B cell (primary cell): ENCODE measurements around the gene KSR1. TPM values are rescaled to one million over a fixed set of nuclear protein-coding genes. Genes with fewer than 3 reads are reported as not detected.

Source experiments
- ATAC-seq: fragments of 200-7000 bp; cut with Tn5 transposase; one replicate; pipeline ENCODE4 v1.10.0; 2021; ENCODE audit warnings: low read depth, mild to moderate bottlenecking, moderate number of reproducible peaks, moderate library complexity
- CTCF ChIA-PET: fragments of 350-600 bp; sonication (Branson Sonifier 250); formaldehyde crosslinking; loops from one replicate; lab custom pipeline; 2021; ENCODE audit warnings: antibody characterized with exemption, inconsistent platforms; lab: Charles Lee
- POLR2A ChIA-PET: fragments of 350-600 bp; sonication (Branson Sonifier 250); formaldehyde crosslinking; loops from one replicate; lab custom pipeline; 2021; ENCODE audit warnings: antibody characterized with exemption; lab: Charles Lee
- DNase-seq: peaks from one replicate; pipeline ENCODE4 v3.0.0; 2013
- H2AFZ ChIP-seq: 2 replicates; pipeline ENCODE4 v1.6.1; 2012; ENCODE audit warnings: mild to moderate bottlenecking, low read depth, low read length; ENCODE audit not compliant: insufficient read depth, poor library complexity, severe bottlenecking
- H3K27ac ChIP-seq, 2 donors: 1 replicate in 1 of 2; 2 replicates in 1 of 2; pipeline ENCODE4 v1.5.1; 2012 to 2013; ENCODE audit warnings: low read length in 2 of 2, mild to moderate bottlenecking in 2 of 2, moderate library complexity in 1 of 2
- H3K27me3 ChIP-seq, 4 experiments: fragments of 200-600 bp in 1 of 4; sonication (generic) in 1 of 4; replicated peaks in 1 of 4; 1 replicate in 2 of 4; 2 replicates in 2 of 4; pipeline versions ENCODE4 v1.6.1 to v1.7.0; 2013 to 2016; ENCODE audit warnings: low read length in 3 of 4, mild to moderate bottlenecking in 2 of 4, mixed read lengths in 1 of 4, moderate library complexity in 1 of 4; ENCODE audit not compliant: insufficient read depth in 4 of 4, control insufficient read depth in 3 of 4; ENCODE audit errors: control extremely low read depth in 1 of 4
- H3K36me3 ChIP-seq, 2 experiments: replicated peaks in 1 of 2; 1 replicate in 1 of 2; 2 replicates in 1 of 2; pipeline versions ENCODE4 v1.6.1 to v1.7.1; 2013; ENCODE audit warnings: low read length in 1 of 2; ENCODE audit not compliant: insufficient read depth in 2 of 2, control insufficient read depth in 1 of 2; ENCODE audit errors: control extremely low read depth in 1 of 2, extremely low read depth in 1 of 2
- H3K4me1 ChIP-seq, 2 donors: fragments of 200-600 bp in 1 of 2; sonication (generic) in 1 of 2; 1 replicate in 1 of 2; 2 replicates in 1 of 2; pipeline versions ENCODE4 v1.5.1 to v1.6.1; 2013 to 2017; ENCODE audit warnings: low read length in 2 of 2; ENCODE audit not compliant: control insufficient read depth in 2 of 2, insufficient read depth in 2 of 2
- H3K4me2 ChIP-seq: replicated peaks from 2 replicates; pipeline ENCODE3; 2012; ENCODE audit warnings: mild to moderate bottlenecking, low read depth, low read length; ENCODE audit not compliant: poor library complexity, severe bottlenecking
- H3K4me3 ChIP-seq, 5 experiments: fragments of 200-600 bp in 1 of 5; sonication (generic) in 1 of 5; 1 replicate in 3 of 5; 2 replicates in 2 of 5; pipeline versions ENCODE4 v1.5.1 to v1.7.0; 2011 to 2016; ENCODE audit warnings: low read length in 4 of 5, mild to moderate bottlenecking in 4 of 5, low read depth in 2 of 5, control low read depth in 1 of 5, moderate library complexity in 1 of 5; ENCODE audit not compliant: insufficient read depth in 1 of 5; ENCODE audit errors: control extremely low read depth in 1 of 5, extremely low read depth in 1 of 5
- H3K79me2 ChIP-seq: fragments of 200-600 bp; sonication (generic); one replicate; pipeline ENCODE4 v1.6.0; 2016; ENCODE audit warnings: low read length; ENCODE audit not compliant: control insufficient read depth, insufficient read depth
- H3K9ac ChIP-seq: fragments of 200-600 bp; sonication (generic); 2 replicates; pipeline ENCODE4 v1.6.1; 2017; ENCODE audit warnings: mild to moderate bottlenecking, low read length, moderate library complexity
- H3K9me3 ChIP-seq, 3 donors: one replicate each; pipeline versions ENCODE4 v1.6.1 to v1.7.1; 2013; ENCODE audit warnings: low read length in 2 of 3; ENCODE audit not compliant: control insufficient read depth in 2 of 3, insufficient read depth in 1 of 3; ENCODE audit errors: control extremely low read depth in 1 of 3
- H4K20me1 ChIP-seq: 2 replicates; pipeline ENCODE4 v1.6.0; 2012; ENCODE audit warnings: mild to moderate bottlenecking, low read length; ENCODE audit not compliant: insufficient read depth, control insufficient read depth, poor library complexity, severe bottlenecking
- H3K27ac Mint-ChIP-seq: one replicate; pipeline ENCODE4 v1.8.0; 2021; ENCODE audit warnings: mixed read lengths
- H3K27me3 Mint-ChIP-seq: one replicate; pipeline ENCODE4 v1.8.0; 2021; ENCODE audit warnings: mixed read lengths
- H3K4me1 Mint-ChIP-seq: one replicate; pipeline ENCODE4 v1.8.0; 2021; ENCODE audit warnings: mixed read lengths
- H3K4me3 Mint-ChIP-seq: one replicate; pipeline ENCODE4 v1.8.0; 2021; ENCODE audit warnings: mixed read lengths
- H3K9me3 Mint-ChIP-seq: one replicate; pipeline ENCODE4 v1.8.0; 2022; ENCODE audit warnings: mixed read lengths; ENCODE audit not compliant: insufficient read depth
- EZH2 ChIP-seq: IDR thresholded peaks from 2 replicates; pipeline ENCODE4 v1.6.1; 2012; ENCODE audit warnings: borderline replicate concordance, low read depth, mild to moderate bottlenecking, moderate library complexity, low read length; ENCODE audit not compliant: insufficient read depth, poor library complexity, severe bottlenecking
- WGBS: methylation state at CpG from one replicate; pipeline ENCODE4 v1.1.5; 2013; ENCODE audit warnings: missing lambda C conversion rate; ENCODE audit not compliant: insufficient coverage; 5-methylcytosine and 5-hydroxymethylcytosine counted together
- intact Hi-C: fragments of 100-400 bp; cut with micrococcal nuclease; formaldehyde crosslinking; loops from one replicate; pipeline ENCODE4 v1.10.0; 2022
- polyA plus RNA-seq: library from polyadenylated mRNA; depleted of rRNA; stranded (reverse); fragments of >200 nt; gene quantifications from 2 replicates; pipeline ENCODE4 v1.2.3, GENCODE V29; 2012
- total RNA-seq, 2 donors: library from RNA; stranded (reverse); fragments of 120-200 nt in 1 of 2; gene quantifications; 1 replicate in 1 of 2; 2 replicates in 1 of 2; pipeline versions ENCODE4 v1.2.3 to v1.2.4, GENCODE V29; 2013 to 2022
- TF ChIP-seq, protein P1 (sequence below): fragments of 200-600 bp; IDR thresholded peaks from one replicate; pipeline ENCODE4 v1.8.0; 2022; ENCODE audit warnings: antibody characterized with exemption, mild to moderate bottlenecking

Gene KSR1
- total and polyA plus RNA-seq, 2 donors (not counting 1 experiment from before 2014, with no cell fraction given) = 27.5 to 85.6 TPM

DNA sequence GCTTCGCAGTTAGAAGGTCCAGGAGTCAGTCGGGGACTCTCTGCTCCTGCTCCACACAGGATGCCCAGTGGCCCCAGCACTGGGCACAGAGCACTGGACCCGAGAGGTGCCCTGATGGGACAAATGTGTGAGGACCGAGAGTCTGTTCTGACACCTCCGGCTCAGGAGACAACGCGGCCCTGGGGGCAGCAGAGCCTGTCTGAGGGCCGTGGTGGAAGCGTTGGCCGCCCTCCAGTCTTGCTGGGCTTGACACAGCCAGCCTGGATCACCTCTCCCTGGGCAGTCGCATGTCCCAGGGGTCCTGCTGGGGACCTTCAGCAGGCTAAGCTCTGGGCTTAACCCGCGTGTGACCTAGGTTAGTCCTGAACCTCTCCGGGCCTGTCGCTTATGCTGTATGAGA is 197.9 kb downstream of the KSR1 start:
- WGBS = 97% methylated on average over 13 of the region's 15 CpGs
- H3K4me1 Mint-ChIP-seq = peaks cover 6% of the 10 kb centered on the region
- H3K27ac Mint-ChIP-seq = no peak overlapping the region
- no peak overlapping the region for H3K4me3 Mint-ChIP-seq
- POLR2A ChIA-PET = interaction anchor here (0.5 kb wide), 1 partner anchor 54 kb away, joined by 6 read pairs; no protein-coding TSS in a partner anchor
- CTCF ChIA-PET = interaction anchor here (1.1 to 14.5 kb wide), 16 partner anchors 11 to 448 kb away, joined by 3 to 395 read pairs (median 4); partner anchors contain the start of gene LYRM9
- no peaks in the 10 kb centered on the region for H4K20me1 ChIP-seq
- no peaks in the 10 kb centered on the region for H3K36me3 ChIP-seq
- H3K4me2 ChIP-seq = no peak overlapping the region
- H2AFZ ChIP-seq = peak overlapping the region; percentile 61
- H3K9me3 ChIP-seq = no peaks in the 10 kb centered on the region
- H3K4me1 ChIP-seq = peaks cover 3 to 5% of the 10 kb centered on the region in 2 donors
- intact Hi-C loops = loop anchor here (2.0 to 5.0 kb wide), 3 partner anchors 103 to 302 kb away; partner anchors contain the start of gene KSR1
- H3K9ac ChIP-seq = no peak overlapping the region
- H3K79me2 ChIP-seq = no peaks in the 10 kb centered on the region
- ATAC-seq = no peak
- no peak overlapping the region for H3K4me3 ChIP-seq
- no peaks in the 10 kb centered on the region for H3K9me3 Mint-ChIP-seq
- DNase-seq = no peak
- H3K27me3 ChIP-seq = no peaks in the 10 kb centered on the region
- TF ChIP-seq, protein P1, sequence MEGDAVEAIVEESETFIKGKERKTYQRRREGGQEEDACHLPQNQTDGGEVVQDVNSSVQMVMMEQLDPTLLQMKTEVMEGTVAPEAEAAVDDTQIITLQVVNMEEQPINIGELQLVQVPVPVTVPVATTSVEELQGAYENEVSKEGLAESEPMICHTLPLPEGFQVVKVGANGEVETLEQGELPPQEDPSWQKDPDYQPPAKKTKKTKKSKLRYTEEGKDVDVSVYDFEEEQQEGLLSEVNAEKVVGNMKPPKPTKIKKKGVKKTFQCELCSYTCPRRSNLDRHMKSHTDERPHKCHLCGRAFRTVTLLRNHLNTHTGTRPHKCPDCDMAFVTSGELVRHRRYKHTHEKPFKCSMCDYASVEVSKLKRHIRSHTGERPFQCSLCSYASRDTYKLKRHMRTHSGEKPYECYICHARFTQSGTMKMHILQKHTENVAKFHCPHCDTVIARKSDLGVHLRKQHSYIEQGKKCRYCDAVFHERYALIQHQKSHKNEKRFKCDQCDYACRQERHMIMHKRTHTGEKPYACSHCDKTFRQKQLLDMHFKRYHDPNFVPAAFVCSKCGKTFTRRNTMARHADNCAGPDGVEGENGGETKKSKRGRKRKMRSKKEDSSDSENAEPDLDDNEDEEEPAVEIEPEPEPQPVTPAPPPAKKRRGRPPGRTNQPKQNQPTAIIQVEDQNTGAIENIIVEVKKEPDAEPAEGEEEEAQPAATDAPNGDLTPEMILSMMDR = no peak
- H3K27ac ChIP-seq = no peak overlapping the region
- H3K27me3 Mint-ChIP-seq = no peaks in the 10 kb centered on the region

- no peak for TF ChIP-seq EZH2
- TF ChIP-seq, protein P1 = peak; percentile 96
- no peaks in the 10 kb centered on the region for H3K9me3 Mint-ChIP-seq
- Histone ChIP-seq H2AFZ (peak overlapping the region; percentile 61), H3K27ac (no peak overlapping the region), H4K20me1 (no peaks in the 10 kb centered on the region), H3K27me3 (no peaks in the 10 kb centered on the region), H3K9me3 (no peaks in the 10 kb centered on the region), H3K36me3 (no peaks in the 10 kb centered on the region), H3K9ac (no peak overlapping the region), H3K4me2 (peak overlapping the region; percentile 40), H3K79me2 (no peaks in the 10 kb centered on the region), H3K4me1 (peaks cover 3 to 5% of the 10 kb centered on the region in 2 donors), H3K4me3 (no peak overlapping the region)
- no peak overlapping the region for H3K4me3 Mint-ChIP-seq
- H3K4me1 Mint-ChIP-seq = peaks cover 6% of the 10 kb centered on the region
- no peaks in the 10 kb centered on the region for H3K27me3 Mint-ChIP-seq
- no peak overlapping the region for H3K27ac Mint-ChIP-seq
- 38% methylated on average over 26 of the region's 34 CpGs for WGBS
- ChIA-PET POLR2A (interaction anchor here (0.5 kb wide), 1 partner anchor 55 kb away, joined by 6 read pairs; no protein-coding TSS in a partner anchor), CTCF (interaction anchor here (0.7 to 14.5 kb wide), 20 partner anchors 10 to 448 kb away, joined by 3 to 395 read pairs (median 4); partner anchors contain the start of gene LYRM9)
- intact Hi-C loops = loop anchor here (2.0 to 5.0 kb wide), 3 partner anchors 102 to 303 kb away; partner anchors contain the start of gene KSR1
- ATAC-seq (peak; percentile 88), DNase-seq (peak; percentile 79)
These were observed 198.6 kb downstream of the KSR1 start for GRCh38 chr17:27654654-27655524.
